T-helper 1 cell treated with Interleukin-12 subunit alpha and Interleukin-12 subunit beta and Interleukin-4 antibody, amounts not matched to agents 30 ng/mL and 1 ng/mL, for 36 hours (primary cell): ENCODE data around the gene CYB5D1. TPM values are rescaled to one million over a fixed set of nuclear protein-coding genes. Genes with fewer than 3 reads are reported as not detected.

Experiments
- intact Hi-C: fragments of 100-400 bp; cut with micrococcal nuclease; formaldehyde crosslinking; loops from one replicate; pipeline ENCODE4 v1.15.1; 2024
- total RNA-seq: library from RNA; stranded (reverse); gene quantifications from 2 replicates; pipeline ENCODE4 v1.2.3, GENCODE V29; 2022

Gene CYB5D1
- total RNA-seq, 1 donor from 2014 or later = 7.9 TPM

DNA sequence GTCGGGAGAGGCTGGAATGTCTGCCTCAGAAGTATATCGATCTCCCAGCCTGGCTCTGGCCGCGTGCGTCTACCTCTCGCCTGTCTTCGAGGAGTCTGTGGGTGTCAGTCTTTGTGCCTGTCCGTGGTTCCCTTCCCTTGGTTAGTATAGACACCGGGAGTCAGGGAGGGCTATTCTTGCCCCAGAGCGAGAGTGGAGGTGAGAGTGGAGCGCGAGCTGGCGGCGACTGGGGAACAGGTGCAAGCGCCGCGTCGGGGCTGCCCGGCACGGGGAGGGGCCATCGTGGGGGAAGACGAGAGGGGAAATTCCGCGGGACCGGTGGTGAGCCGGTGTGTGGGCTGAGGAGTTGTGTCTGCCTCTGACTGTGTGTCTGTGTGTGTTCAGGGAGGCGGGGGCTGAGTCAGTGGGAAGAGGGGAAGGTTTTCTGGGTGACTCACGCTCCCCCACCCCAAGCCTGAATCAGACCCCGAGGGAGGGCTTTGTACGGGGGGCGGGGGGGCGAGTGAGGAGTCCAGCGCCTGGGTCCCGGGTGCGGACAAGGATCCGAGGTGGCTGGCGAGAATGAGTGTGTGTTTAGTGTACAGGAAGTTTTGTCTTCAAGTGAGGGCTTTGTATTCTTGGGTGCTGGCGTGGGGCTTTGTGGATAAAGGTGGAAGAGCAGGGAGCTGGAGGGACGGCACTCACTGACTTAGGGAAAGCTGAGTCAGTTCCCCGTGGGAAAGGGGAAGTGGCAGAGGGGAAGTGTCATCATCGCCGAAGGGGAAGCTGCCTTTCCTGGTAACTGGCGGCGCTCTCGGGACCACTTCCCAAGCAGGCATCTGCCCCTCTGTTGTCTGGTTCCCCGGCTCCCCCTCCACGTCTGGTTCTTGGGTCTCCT is 15.2 kb upstream of the CYB5D1 start:
- intact Hi-C loops = loop anchor here (1.0 to 10.0 kb wide), 17 partner anchors 9 to 1190 kb away; partner anchors contain the start of genes C17orf100, CTC1, CTDNEP1 and EIF5A

DNA sequence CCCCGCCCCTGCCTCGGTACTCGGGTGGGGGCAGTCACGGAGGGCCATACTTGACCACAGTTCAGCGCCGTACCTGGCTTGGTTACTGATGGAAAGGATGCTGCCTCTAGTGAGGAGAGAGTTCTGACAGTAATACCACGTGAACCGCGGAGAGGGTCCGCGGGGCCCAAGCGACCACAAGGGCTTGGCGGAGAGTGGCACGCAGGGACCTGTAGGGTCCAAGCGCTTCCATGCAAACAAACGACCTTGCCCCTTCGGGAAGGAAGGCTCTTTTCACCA is 14.6 kb upstream of the CYB5D1 start:
- intact Hi-C loops = loop anchor here (1.0 to 10.0 kb wide), 15 partner anchors 228 to 1191 kb away; partner anchors contain the start of genes C17orf100, CTC1, CTDNEP1 and EIF5A

- intact Hi-C loops = loop anchor here (1.0 to 10.0 kb wide), 19 partner anchors 8 to 1191 kb away; partner anchors contain the start of genes C17orf100, CHD3, CTC1 and CTDNEP1
Observed at GRCh38 chr17:7843536-7844291, 14.1 kb upstream of the CYB5D1 start.

DNA sequence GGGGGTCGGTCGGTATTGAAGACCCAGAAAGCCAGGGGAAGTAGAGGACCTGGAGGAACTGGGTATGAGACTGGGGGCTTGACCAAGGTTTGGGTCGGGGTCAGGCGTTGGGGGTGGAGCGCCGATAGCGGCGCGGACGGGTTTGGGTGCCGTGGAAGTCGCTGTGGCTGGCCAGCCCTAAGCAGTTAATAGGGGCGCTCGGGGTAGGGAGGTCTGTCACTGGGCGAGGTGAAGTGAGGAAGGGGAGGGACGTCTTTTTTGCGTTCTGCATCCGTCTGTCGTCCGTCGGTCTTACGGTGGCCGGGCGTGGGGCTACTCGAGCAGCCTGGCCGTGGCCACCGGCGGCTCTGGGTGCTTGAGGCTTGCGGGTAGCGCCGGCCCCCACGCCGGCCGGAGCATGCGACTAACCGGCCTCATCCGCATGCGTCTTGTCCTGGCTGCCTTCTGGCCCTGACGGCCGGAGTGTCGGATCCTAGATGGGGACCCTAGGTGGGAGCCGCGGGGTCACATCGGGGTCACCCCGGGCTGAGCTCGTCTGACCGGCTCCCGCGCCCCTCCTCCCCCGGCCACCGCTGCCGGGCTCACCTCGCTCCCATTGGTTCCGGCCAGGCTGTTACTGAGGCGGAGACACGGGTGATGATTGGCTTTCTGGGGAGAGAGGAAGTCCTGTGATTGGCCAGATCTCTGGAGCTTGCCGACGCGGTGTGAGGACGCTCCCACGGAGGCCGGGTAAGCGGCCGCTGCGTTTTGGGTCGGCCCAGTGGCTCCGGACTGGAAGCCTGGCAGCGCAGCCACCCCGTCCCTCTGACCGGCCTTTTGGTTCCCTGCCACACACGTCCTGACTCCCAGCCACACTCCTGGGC is 13.3 kb upstream of the CYB5D1 start:
- intact Hi-C loops = loop anchor here (1.0 to 10.0 kb wide), 13 partner anchors 9 to 1192 kb away; partner anchors contain the start of genes C17orf100, CHD3, CTDNEP1 and ELP5

DNA sequence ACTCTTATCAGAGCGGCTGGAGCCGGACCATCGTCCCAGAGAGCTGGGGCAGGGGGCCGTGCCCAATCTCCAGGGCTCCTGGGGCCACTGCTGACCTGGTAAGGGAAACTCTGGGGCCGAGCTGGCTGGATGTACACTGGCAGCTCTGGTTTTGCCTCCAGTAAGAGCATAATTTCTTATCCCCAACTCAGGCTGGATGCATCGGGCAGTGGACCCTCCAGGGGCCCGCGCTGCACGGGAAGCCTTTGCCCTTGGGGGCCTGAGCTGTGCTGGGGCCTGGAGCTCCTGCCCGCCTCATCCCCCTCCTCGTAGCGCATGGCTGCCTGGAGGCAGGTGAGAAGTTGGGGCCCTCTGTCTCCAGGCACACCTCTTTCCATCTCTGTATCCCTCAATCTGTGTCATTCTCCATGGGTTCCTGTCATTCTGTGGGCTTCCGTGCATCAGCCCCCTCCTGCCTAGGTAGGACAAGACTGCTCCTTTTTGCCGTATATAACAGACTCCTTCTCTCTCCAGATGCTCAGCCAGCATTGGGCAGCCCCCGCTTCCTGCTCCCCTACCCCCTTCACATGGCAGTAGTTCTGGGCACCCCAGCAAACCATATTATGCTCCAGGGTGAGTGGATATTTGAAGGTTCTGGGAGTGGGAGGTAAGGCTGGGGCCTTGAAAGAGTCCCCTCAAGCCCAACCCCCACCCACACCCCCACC is 12.3 kb upstream of the CYB5D1 start:
- intact Hi-C loops = loop anchor here (2.0 to 10.0 kb wide), 2 partner anchors 311 to 539 kb away; partner anchors contain the start of gene RPL26

GRCh38 chr17:7846063-7846735 is 11.6 kb upstream of the CYB5D1 start:
- intact Hi-C loops = loop anchor here (10.0 kb wide), 1 partner anchor 539 kb away; the partner anchor contains the start of gene RPL26

DNA sequence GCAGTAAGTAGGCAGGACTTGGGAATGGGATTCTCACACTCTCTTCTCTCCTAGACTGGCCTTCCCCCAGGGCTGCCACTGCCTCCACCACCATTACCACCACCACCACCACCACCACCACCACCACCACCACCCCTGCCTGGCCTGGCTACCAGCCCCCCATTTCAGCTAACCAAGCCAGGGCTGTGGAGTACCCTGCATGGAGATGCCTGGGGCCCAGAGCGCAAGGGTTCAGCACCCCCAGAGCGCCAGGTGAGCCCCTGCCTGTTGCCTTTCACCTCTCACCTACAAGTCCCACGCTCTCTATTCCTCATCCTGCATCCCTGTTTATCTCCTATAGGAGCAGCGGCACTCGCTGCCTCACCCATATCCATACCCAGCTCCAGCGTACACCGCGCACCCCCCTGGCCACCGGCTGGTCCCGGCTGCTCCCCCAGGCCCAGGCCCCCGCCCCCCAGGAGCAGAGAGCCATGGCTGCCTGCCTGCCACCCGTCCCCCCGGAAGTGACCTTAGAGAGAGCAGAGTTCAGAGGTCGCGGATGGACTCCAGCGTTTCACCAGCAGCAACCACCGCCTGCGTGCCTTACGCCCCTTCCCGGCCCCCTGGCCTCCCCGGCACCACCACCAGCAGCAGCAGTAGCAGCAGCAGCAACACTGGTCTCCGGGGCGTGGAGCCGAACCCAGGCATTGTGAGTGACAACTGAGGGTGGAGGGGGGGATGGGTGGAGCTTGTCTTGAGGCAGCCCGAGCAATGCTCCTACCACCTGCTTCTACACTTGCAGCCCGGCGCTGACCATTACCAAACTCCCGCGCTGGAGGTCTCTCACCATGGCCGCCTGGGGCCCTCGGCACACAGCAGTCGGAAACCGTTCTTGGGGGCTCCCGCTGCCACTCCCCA is 10.8 kb upstream of the CYB5D1 start:
- intact Hi-C loops = loop anchor here (10.0 kb wide), 1 partner anchor 538 kb away; the partner anchor contains the start of gene RPL26

DNA sequence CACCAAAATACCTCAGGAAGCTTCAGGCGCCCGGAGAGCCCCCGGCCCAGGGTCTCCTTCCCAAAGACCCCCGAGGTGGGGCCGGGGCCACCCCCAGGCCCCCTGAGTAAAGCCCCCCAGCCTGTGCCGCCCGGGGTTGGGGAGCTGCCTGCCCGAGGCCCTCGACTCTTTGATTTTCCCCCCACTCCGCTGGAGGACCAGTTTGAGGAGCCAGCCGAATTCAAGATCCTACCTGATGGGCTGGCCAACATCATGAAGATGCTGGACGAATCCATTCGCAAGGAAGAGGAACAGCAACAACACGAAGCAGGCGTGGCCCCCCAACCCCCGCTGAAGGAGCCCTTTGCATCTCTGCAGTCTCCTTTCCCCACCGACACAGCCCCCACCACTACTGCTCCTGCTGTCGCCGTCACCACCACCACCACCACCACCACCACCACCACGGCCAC is 9.6 kb upstream of the CYB5D1 start:
- intact Hi-C loops = loop anchor here (10.0 kb wide), 1 partner anchor 537 kb away; the partner anchor contains the start of gene RPL26

DNA sequence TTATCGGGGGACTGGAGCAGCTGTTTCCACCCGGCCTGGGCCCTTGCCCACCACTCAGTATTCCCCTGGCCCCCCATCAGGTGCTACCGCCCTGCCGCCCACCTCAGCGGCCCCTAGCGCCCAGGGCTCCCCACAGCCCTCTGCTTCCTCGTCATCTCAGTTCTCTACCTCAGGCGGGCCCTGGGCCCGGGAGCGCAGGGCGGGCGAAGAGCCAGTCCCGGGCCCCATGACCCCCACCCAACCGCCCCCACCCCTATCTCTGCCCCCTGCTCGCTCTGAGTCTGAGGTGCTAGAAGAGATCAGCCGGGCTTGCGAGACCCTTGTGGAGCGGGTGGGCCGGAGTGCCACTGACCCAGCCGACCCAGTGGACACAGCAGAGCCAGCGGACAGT is 9.1 kb upstream of the CYB5D1 start:
- intact Hi-C loops = loop anchor here (10.0 kb wide), 1 partner anchor 536 kb away; the partner anchor contains the start of gene RPL26

GRCh38 chr17:7849130-7849750 is 8.6 kb upstream of the CYB5D1 start:
- intact Hi-C loops = loop anchor here (10.0 kb wide), 1 partner anchor 536 kb away; the partner anchor contains the start of gene RPL26

- intact Hi-C loops = loop anchor here (10.0 kb wide), 2 partner anchors 535 to 585 kb away; partner anchors contain the start of genes NDEL1 and RPL26
Observed at GRCh38 chr17:7849751-7850504, 7.9 kb upstream of the CYB5D1 start.

- intact Hi-C loops = loop anchor here (1.0 to 10.0 kb wide), 5 partner anchors 9 to 584 kb away; partner anchors contain the start of genes KDM6B and NDEL1
Observed at GRCh38 chr17:7850701-7851437, 6.9 kb upstream of the CYB5D1 start.

GRCh38 chr17:7851438-7852261 is 6.2 kb upstream of the CYB5D1 start:
- intact Hi-C loops = loop anchor here (1.0 to 10.0 kb wide), 5 partner anchors 9 to 583 kb away; partner anchors contain the start of genes KDM6B and NDEL1

GRCh38 chr17:7852262-7852670 is 5.5 kb upstream of the CYB5D1 start:
- intact Hi-C loops = loop anchor here (10.0 kb wide), 1 partner anchor 583 kb away; the partner anchor contains the start of gene NDEL1
